H1 (cell line): ENCODE results near the gene CDC42BPB.

Source experiments
- ATF3 ChIP-seq: IDR thresholded peaks from 2 replicates; pipeline ENCODE4 v1.6.1; 2011; ENCODE audit warnings: low read depth, mild to moderate bottlenecking, low read length; ENCODE audit not compliant: insufficient read depth
- CHD2 ChIP-seq: IDR thresholded peaks from 2 replicates; pipeline ENCODE4 v1.6.1; 2012; ENCODE audit warnings: low read length, improper control_type of control experiment
- CTCF ChIP-seq, 3 experiments: IDR thresholded peaks; 1 replicate in 2 of 3; 2 replicates in 1 of 3; pipeline versions ENCODE4 v1.5.1 to v1.6.1; 2011; ENCODE audit warnings: low read length in 3 of 3, mild to moderate bottlenecking in 3 of 3, inconsistent platforms in 2 of 3, low read depth in 1 of 3, moderate library complexity in 1 of 3; ENCODE audit not compliant: insufficient read depth in 1 of 3; ENCODE audit errors: control extremely low read depth in 1 of 3
- SP2 ChIP-seq: IDR thresholded peaks from 2 replicates; pipeline ENCODE4 v1.6.1; 2012; ENCODE audit warnings: mild to moderate bottlenecking, low read length, inconsistent platforms

DNA sequence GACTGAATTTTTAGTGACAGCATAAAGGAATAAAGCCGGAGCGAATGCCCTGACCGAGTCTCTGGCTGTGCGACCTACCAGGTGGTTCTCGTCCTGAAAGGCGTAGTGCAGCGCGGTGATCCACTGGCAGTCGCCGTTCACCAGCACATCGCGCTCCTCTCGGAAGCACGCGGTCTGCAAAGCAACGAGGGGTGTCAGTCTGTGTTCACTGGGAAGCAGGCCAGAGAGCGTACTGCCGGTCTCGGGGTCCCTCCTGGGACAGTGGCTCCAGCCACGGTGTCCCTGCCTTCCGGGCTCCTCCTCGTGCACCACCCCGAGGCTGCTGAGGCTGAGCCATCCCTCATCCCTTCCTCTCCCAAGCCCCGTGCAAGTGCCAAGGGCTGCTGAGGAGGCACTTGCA is 53.5 kb downstream of the CDC42BPB start:
- TF ChIP-seq ATF3: no peak
- TF ChIP-seq SP2: no peak
- TF ChIP-seq CHD2: no peak
- no peak for TF ChIP-seq CTCF (IDR thresholded peaks at IDR 0.05; ENCODE audit: control extremely low read depth in 1 of 3, insufficient read depth in 1 of 3, low read depth in 1 of 3, low read length in 3 of 3)
